Activated B cell treated with CpG ODN at 0.5 μM for 24 hours (primary cell): ENCODE data around the gene NRXN3. TPM values are rescaled to one million over a fixed set of nuclear protein-coding genes. Genes with fewer than 3 reads are reported as not detected.

Experiments used
- ATAC-seq: fragments of 200-7000 bp; cut with Tn5 transposase; one replicate; pipeline ENCODE4 v1.10.0; 2021; ENCODE audit warnings: low read depth, mild to moderate bottlenecking, moderate library complexity
- CTCF ChIA-PET: fragments of 350-600 bp; sonication (Branson Sonifier 250); formaldehyde crosslinking; loops from one replicate; lab custom pipeline; 2021; ENCODE audit warnings: antibody characterized with exemption; lab: Charles Lee
- POLR2A ChIA-PET: fragments of 350-600 bp; sonication (Branson Sonifier 250); formaldehyde crosslinking; loops from one replicate; lab custom pipeline; 2021; ENCODE audit warnings: antibody characterized with exemption; lab: Charles Lee
- DNase-seq: peaks from one replicate; pipeline ENCODE4 v3.0.0; 2022
- H3K27ac Mint-ChIP-seq: one replicate; pipeline ENCODE4 v1.8.0; 2020; ENCODE audit warnings: mixed read lengths
- H3K27me3 Mint-ChIP-seq: one replicate; pipeline ENCODE4 v1.8.0; 2021; ENCODE audit warnings: mixed read lengths
- H3K36me3 Mint-ChIP-seq: one replicate; pipeline ENCODE4 v1.8.0; 2021; ENCODE audit warnings: low read depth, mixed read lengths
- H3K4me1 Mint-ChIP-seq: one replicate; pipeline ENCODE4 v1.8.0; 2021; ENCODE audit warnings: mixed read lengths
- H3K4me3 Mint-ChIP-seq: one replicate; pipeline ENCODE4 v1.8.0; 2020; ENCODE audit warnings: mild to moderate bottlenecking, mixed read lengths
- H3K9me3 Mint-ChIP-seq: one replicate; pipeline ENCODE4 v1.8.0; 2020; ENCODE audit warnings: mixed read lengths
- intact Hi-C: fragments of 100-400 bp; cut with micrococcal nuclease; formaldehyde crosslinking; loops from one replicate; pipeline ENCODE4 v1.15.1; 2024
- total RNA-seq: library from RNA; stranded (reverse); gene quantifications from 2 replicates; pipeline ENCODE4 v1.2.3, GENCODE V29; 2022
- TF ChIP-seq, protein P1 (sequence below): fragments of 200-600 bp; IDR thresholded peaks from one replicate; pipeline ENCODE4 v1.8.0; 2022; ENCODE audit warnings: antibody characterized with exemption, mild to moderate bottlenecking

NRXN3 gene
- total RNA-seq, 1 donor from 2014 or later: not detected

- Mint-ChIP-seq H3K4me3 (no peak overlapping the region), H3K27ac (no peak overlapping the region), H3K4me1 (no peaks in the 10 kb centered on the region), H3K9me3 (peaks cover 2% of the 10 kb centered on the region), H3K27me3 (no peaks in the 10 kb centered on the region), H3K36me3 (no peaks in the 10 kb centered on the region)
- CTCF ChIA-PET: no interaction called here
- no peak for ATAC-seq
- DNase-seq: no peak
- POLR2A ChIA-PET: no interaction called here
- TF ChIP-seq, protein P1, sequence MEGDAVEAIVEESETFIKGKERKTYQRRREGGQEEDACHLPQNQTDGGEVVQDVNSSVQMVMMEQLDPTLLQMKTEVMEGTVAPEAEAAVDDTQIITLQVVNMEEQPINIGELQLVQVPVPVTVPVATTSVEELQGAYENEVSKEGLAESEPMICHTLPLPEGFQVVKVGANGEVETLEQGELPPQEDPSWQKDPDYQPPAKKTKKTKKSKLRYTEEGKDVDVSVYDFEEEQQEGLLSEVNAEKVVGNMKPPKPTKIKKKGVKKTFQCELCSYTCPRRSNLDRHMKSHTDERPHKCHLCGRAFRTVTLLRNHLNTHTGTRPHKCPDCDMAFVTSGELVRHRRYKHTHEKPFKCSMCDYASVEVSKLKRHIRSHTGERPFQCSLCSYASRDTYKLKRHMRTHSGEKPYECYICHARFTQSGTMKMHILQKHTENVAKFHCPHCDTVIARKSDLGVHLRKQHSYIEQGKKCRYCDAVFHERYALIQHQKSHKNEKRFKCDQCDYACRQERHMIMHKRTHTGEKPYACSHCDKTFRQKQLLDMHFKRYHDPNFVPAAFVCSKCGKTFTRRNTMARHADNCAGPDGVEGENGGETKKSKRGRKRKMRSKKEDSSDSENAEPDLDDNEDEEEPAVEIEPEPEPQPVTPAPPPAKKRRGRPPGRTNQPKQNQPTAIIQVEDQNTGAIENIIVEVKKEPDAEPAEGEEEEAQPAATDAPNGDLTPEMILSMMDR: no peak
- intact Hi-C loops: no loop called here
Observed at GRCh38 chr14:79842270-79842669, 1672.1 kb downstream of the NRXN3 start.

DNA sequence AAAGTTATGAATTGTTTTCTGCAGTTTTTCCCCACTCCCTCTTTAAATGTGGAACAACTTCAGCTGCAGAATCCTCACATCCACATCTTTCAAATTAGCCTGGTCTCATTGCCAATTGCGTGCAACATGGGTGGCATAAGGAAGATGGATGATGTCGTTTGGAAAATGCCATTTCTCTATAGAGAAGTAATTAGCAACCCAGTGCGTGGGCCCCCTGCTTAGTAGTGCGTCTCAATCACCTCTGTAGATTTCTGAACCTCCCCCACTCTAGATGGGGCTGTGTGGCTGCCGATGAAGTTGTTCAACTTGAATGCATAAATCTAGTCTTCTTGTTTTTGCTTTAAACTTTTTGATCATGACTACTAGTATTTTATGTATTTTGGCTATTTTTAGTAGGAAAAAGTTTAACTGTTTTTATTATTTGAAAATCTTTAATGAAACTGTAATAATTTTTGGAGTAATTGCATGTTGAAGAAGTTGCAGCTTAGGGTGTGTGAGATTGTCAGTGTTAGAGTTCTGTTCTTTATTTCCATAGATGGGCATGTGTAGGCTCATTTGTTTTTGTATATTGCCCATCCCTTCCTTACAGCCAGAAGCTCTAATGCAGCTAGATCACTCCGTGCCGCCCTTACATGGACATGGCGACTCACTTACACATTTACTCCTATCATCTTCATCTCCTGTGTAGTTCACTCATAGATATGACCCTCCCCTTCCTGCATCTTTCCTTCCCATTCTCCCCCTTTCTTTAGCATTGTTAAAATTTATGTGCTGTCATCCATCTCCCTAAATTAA lies 1683.0 kb downstream of the NRXN3 start:
- no peak for DNase-seq
- peaks cover 9% of the 10 kb centered on the region for H3K9me3 Mint-ChIP-seq
- ChIA-PET POLR2A (no interaction called here), CTCF (no interaction called here)
- TF ChIP-seq, protein P1: no peak
- no peak overlapping the region for H3K27ac Mint-ChIP-seq
- H3K27me3 Mint-ChIP-seq: no peaks in the 10 kb centered on the region
- H3K4me3 Mint-ChIP-seq: no peak overlapping the region
- no peak for ATAC-seq
- intact Hi-C loops: no loop called here
- no peaks in the 10 kb centered on the region for H3K36me3 Mint-ChIP-seq
- no peaks in the 10 kb centered on the region for H3K4me1 Mint-ChIP-seq

GRCh38 chr14:79855789-79856188 lies 1685.6 kb downstream of the NRXN3 start:
- Mint-ChIP-seq H3K36me3 (no peaks in the 10 kb centered on the region), H3K9me3 (peaks cover 5% of the 10 kb centered on the region), H3K4me1 (no peaks in the 10 kb centered on the region), H3K27ac (no peak overlapping the region), H3K4me3 (no peak overlapping the region), H3K27me3 (no peaks in the 10 kb centered on the region)
- POLR2A ChIA-PET: no interaction called here
- intact Hi-C loops: no loop called here
- no peak for DNase-seq
- TF ChIP-seq, protein P1: no peak
- CTCF ChIA-PET: no interaction called here
- no peak for ATAC-seq

GRCh38 chr14:79856381-79856780 lies 1686.2 kb downstream of the NRXN3 start:
- Mint-ChIP-seq H3K9me3 (peaks cover 5% of the 10 kb centered on the region), H3K4me1 (no peaks in the 10 kb centered on the region), H3K27ac (no peak overlapping the region), H3K4me3 (no peak overlapping the region), H3K36me3 (no peaks in the 10 kb centered on the region), H3K27me3 (no peaks in the 10 kb centered on the region)
- intact Hi-C loops: no loop called here
- DNase-seq (no peak), ATAC-seq (no peak)
- POLR2A ChIA-PET: no interaction called here
- CTCF ChIA-PET: no interaction called here
- TF ChIP-seq, protein P1: no peak

DNA sequence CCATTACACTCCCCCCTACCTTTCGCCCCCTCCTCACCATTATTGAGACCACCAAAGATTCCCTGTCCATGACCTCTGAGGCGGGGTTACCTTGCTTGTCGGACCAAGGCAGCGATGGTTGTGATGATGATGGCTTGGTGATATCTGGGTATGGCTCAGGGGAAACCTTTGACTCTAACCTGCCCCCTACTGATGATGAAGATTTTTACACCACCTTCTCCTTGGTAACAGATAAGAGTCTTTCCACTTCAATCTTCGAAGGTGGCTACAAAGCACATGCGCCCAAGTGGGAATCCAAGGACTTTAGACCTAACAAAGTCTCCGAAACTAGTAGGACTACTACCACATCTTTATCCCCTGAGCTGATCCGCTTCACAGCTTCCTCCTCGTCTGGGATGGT lies 1690.9 kb downstream of the NRXN3 start:
- ChIA-PET CTCF (no interaction called here), POLR2A (no interaction called here)
- Mint-ChIP-seq H3K4me1 (no peaks in the 10 kb centered on the region), H3K27me3 (no peaks in the 10 kb centered on the region), H3K4me3 (no peak overlapping the region), H3K36me3 (no peaks in the 10 kb centered on the region), H3K27ac (no peak overlapping the region), H3K9me3 (peaks cover 7% of the 10 kb centered on the region)
- no peak for ATAC-seq
- DNase-seq: no peak
- intact Hi-C loops: no loop called here
- TF ChIP-seq, protein P1: no peak
